Activated T-helper 9 cell treated with anti-CD3 and anti-CD28 coated beads, Interleukin-2, amount 50 U/mL, for 16 hours (primary cell): ENCODE results near the gene MACROD2.

Experiments used
- DNase-seq: peaks from one replicate; pipeline ENCODE4 v3.0.0-alpha.2; 2020; ENCODE audit warnings: low read depth

MACROD2 gene

DNA sequence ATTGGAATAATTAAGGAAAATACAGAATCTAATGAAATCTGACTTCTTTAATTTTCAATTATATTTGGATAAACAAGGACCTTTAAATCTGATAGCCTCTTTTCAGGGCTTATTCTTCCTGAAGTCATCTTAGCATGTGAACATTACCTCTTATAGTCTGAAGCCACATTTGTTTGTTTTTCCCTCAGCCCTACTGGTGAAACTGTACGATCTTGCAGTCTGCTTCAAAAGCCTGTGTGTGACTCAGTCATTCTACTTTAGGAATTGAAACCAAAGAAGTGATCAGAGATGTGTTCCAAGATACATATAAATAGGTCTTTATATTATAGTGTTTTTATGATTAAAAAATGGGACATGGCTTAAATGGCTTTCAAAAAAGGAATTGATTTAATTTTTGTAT lies 67.5 kb downstream of the MACROD2 start:
- DNase-seq = no peak

DNA sequence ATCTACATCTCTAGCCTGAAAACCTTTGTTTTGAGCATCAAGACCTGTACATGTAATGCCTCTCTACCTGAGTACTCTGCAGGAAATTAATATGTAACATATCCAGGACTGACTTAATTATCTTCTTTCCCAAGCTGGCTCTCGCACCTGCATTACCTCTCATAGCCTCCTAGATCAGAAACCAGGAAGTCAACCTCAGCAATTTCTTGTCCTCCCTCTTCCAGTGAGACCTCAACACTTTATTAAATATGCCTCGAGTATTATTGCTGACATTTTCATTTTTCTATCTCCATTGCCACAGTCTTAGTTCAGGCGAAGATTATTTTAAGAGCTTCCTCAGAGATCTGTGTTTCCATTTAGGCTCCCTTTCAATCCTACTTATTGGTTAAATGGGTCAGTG lies 69.0 kb downstream of the MACROD2 start:
- DNase-seq = no peak

DNA sequence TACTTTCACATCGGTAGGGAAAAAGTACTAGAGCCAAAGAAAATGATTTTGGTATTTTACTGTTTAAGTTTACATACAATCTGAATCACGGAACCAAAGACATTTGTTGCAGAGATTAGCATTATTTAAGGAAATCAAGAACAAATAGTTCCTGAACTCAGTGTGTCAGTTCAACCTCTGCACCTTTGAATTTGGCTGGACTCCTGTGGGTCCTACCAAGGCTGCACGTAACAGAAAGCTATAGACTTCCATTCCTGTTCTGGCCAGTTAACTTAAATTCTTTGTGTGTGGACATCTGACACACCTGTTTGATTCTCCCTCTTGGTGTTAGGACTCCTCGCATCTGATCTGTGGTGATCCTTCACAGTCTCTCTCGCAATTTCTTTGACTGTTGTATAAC lies 69.6 kb downstream of the MACROD2 start:
- DNase-seq = no peak

DNA sequence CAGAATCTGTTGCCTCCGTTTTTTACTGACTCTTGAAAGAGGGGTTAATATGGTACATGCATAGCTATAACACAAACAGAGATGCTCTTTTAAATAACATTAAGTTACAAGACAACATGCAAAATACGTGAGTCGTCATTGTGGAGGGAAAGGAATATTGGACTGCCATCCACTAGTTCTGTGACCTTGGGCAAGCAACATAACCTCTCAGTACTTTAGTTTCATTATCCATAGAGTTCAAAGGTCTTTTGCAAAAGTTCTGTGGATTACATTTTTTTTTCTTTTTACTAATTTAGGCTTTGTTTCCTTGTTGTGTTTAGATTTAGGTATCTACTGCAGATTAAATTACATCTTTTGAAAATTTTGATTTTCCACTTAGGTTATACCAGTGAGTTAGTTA lies 70.5 kb downstream of the MACROD2 start:
- no peak for DNase-seq

DNA sequence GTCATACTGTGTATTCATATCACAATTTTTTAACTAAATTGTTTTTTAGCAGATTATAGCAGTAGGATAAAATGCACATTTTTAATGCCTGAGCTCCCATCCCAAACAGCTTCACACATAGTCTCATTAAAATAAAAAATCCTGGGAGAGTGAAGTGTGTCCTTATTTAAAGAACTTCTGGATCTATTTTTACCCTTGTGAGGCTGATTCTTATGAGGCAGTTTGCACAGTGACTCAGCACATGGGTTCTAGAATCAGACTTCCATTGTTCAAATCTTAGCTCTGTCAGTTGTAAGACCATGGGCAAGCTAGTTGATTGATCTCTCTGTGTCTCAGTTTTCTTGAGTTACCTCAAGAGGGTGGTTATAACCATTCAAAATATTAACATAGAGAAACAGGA lies 72.3 kb downstream of the MACROD2 start:
- no peak for DNase-seq

DNA sequence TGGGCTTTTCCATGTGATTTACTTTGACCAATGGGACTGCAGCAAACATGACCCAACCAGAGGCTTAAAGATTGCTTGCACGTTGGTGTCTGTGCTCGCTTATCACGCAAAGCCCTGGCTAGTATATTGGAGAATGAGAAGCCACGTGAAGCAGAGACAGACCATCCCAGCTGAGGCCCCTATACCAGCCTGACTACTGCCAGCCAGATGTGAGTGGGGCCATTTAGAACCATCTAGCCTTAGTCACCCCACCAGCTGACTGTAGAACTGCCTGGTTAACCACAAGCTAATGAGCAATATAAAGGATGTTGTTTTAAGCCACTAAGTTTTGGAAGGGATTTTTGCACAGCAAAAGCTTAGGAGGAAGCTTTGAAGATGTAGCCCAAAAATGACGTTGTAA lies 74.5 kb downstream of the MACROD2 start:
- DNase-seq = no peak

DNA sequence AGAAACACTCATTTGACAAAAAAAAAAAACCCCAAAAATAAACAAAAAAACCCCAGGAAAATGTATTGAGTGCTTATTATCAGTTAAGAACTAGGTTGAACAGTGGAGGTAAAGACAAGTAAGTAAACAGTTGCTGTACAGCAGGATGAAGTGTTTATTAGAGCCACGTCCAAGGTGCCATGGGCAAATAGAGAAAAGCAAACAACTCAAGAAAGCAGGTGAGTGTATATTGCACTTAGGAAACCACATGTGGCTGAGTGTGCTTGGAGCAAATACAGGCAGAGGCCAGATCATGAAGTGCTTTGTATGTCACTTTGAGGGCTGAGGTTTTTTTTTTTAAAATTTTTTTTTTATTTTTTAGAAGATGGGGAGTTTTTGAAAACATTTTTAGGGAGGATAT lies 98.3 kb downstream of the MACROD2 start:
- DNase-seq = no peak

DNA sequence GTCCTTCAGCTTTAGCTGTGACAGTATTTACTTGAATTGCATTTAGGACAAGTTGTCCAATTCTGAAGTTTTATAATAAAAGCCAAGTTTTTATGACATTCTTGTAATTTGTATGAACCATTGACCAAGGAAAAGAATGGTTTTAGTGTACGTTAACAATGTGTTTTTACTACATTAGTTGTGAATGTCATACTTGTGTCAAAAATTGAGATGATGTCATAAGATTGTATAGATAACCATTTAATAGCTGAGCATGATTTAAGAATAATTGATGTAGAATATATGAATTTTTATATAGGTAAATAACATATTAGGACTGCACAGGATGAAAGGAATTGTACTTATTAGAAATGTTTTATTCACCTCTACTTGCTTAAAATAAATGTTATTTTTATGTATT lies 102.9 kb downstream of the MACROD2 start:
- no peak for DNase-seq

DNA sequence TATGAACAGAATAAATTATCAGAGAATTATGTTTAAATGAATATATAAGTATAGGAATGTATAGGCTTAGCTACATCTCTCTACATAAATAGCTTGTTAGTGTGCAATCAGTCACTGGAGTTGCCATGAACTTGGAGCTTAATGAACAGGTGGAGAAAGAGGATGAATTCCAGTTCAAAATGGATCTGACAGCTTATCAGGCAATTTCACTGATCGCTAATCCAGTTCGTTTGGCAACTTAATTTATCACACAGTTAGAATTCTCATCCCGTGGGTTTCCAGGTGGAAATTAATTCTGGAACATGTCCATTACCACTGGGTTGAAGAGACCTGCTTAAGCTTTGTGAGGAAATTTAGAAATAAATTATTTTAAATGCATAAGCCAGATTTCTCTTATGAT lies 118.1 kb downstream of the MACROD2 start:
- DNase-seq = no peak

DNA sequence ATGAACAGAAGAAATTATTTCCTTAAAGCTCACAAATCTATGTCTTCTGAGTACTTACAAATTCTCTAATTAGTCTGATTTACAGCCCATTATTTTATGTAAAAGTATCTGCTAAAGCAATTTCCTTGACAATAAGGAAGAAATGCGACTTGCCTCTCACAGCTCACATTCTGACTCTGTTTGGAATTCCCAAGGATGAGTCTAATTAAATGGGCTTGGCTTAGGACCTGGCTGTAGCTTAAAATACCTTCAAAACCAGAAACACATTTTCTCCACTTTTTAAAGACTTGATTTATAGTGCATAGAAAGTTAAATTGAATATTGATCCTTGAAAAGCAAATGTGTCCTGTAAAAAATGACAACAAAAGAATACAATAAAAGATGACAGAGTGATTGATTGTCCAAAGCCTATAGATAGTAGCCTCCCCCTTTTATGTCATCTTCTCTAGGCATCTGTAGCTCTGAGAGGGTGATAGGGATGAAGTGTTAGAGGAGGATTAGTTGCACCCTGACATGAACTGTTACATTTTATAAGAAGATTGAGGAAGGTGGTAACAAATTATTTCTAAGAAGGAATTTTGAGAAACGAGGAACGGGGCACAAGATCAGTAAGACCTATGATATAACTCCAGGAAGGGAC lies 118.9 kb downstream of the MACROD2 start:
- DNase-seq = no peak

DNA sequence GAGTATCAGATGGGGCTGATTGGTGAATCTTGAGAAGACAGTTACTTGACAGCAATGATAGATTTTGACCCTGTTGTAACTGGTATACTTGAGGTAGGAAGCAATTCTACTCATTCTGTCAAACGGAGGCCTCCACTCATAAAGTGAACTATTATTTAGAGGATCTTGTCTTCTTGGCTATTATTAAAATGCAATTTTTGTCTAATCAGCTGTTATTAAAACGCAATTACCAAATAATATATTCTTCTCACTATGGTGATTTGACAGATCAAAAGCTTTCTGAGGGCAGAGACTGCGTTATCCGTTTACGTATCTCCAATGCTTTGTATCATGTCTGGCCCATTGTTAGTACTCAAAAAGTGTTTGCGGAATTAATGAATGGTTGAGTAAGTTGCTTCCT lies 120.7 kb downstream of the MACROD2 start:
- DNase-seq = no peak

DNA sequence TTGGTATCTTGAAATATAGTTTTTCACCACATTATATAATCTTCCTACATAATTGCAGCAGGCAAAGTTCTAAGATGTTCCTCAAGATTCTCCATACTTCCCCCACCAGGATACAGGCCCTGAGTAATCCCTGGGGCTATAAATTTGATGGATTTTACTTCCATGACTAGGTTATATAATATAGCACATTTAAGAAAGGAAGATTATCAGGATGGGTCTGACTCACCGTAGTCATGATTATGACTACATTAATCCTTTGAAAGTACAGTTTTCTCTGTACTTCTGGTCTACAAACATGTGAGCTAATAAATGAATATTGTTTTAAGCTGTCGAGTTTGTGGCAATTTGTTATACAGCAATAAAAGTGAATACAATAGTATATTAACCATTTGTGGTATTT lies 122.5 kb downstream of the MACROD2 start:
- no peak for DNase-seq

DNA sequence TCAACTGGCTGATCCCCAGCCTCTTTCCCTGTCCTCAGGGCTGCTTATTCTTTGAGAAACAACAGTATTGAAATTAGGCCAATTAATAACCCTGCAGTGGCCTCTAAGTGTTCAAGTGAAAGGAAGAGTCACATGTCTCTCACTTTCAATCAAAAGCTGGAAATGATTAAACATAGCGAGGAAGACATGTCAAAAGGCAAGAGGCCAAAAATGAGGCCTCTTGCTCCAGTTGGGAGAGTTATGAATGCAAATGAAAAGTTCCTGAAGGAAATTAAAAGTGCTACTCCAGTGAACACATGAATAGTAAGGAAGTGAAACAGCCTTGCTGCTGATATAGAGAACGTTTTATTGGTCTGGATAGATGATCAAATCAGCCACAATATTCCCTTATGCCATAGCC lies 131.5 kb downstream of the MACROD2 start:
- DNase-seq = no peak

DNA sequence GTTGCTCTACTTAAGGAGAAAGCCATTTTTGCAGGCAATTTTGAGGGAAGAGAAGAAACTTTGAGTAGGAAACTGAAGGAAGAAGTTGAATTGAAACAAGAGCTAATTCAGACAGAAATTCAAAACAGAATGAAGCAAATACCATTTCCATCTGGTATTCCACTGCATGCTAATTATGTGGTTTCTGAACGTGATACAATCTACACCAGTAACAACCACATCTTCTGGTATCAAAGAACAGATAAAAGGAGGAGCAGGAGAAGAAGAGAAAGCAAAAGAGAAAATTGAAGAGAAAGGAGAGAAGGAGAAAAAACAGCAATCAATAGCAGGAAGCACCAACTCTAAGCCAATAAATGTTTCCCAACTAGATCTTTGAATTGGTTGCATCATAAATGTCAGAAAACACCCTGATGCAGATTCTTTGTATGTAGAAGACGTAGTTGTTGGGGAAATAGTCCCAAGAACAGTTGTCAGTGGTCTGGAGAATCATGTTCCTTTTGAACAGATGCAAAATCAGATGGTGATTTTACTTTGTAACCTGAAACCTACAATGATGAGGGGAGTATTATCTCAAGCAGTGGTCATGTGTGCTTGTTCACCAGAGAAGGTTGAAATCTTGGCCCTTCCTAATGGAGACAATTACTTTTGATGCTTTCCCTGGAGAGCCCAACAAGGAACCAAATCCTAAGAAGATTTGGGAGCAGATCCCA lies 132.4 kb downstream of the MACROD2 start:
- DNase-seq = no peak

DNA sequence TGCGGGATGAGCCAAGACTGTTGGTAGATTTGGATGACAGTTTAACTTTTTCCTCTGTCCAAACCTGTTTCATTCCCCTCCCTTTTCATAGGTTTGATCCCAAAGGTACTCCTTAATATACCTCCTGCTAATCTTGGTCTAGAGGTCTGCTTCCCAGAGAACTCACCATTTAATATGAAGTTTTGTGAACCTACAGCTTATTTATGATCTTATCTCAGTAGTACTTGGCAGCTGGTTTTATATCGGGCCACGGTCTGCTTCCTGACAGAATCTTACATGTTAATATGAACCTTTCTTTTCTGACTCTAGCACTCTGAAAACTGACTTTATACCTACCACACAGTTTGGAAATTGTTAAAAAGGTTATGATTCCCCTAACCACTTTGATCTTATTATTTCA lies 138.7 kb downstream of the MACROD2 start:
- DNase-seq = no peak

DNA sequence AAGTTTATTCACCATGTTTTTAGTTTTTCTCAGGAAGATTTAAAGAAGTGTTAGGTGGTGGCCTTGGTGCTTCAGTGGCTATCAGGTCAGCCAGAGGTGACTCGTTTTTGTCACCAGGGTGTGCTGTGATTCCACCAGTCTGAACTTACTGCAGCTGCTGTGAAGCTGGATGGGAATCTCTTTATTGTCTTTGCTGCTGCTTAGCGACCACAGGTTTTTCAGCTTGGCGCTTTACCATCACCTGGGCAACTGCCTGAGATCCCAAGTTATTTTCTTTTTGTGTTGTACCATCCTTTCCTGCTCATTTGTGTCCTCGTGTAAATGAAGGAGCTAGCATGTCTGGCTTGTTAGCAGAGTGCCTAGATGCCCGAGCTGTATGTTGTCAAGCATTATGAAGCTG lies 146.9 kb downstream of the MACROD2 start:
- DNase-seq = no peak

DNA sequence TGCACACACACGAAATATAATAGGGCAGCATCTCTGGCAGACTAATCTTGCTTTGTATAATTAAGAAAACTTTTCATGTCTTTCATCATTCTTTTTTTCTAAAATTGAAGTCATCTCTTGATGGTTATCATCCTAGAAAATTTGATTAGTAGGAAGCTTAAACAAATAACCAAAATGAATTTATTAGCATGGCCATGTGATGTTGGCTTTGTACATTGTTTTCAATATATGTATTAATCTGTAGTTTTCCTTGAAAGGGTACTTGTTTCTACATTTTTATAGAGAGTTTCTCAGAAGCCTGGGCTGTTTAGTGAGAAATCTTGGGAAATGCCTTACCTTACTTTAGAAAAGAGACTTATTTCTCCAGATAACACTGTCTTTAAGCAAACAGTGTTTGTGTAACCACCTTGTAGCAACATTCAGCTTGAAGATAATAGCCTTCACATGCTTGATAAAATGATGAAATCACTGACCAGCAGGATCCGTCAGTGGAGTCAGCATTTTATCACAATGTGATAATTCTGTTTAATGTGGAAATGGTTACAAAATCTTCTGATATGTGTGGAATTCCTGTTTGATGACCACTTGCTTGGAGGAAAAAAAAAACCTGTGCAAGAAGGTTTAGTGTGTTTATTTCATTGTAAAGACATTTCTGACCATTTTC lies 147.8 kb downstream of the MACROD2 start:
- DNase-seq = no peak

DNA sequence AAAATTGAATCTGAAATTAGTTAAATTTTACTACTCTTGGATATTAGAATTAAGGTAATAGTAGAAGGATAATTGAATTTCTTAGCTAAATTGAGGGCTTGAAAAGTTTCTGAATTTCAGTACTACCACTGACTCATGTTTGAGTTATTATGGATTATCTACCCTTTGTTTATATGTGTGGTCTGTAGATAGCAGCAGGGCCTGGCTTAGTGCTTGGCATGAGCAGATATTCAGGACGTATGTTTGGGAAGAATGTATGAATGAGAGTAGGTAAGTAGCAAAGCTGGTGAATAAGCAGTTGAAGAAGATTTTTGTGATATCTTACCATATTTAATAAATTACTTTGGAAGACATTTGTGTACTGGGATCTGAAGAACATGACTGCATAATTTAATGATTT lies 152.7 kb downstream of the MACROD2 start:
- no peak for DNase-seq

DNA sequence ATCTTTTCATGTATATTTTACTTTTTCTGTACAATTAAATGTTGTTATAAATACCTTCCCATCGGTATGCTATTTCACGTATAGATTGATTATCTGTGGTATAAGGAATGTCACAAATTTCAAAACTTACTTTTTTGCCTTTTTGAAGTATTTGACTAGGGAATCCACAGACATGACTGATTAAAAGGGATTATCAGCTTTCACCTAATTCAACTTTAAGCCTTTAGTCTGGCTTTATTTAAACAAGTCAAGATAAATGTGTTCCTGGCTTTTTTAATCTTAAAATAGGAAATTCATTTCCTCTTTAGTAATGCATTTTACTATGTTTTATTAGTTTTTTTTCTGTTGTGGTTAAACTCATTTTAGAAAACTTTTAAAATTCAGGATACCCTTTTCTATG lies 160.0 kb downstream of the MACROD2 start:
- no peak for DNase-seq

DNA sequence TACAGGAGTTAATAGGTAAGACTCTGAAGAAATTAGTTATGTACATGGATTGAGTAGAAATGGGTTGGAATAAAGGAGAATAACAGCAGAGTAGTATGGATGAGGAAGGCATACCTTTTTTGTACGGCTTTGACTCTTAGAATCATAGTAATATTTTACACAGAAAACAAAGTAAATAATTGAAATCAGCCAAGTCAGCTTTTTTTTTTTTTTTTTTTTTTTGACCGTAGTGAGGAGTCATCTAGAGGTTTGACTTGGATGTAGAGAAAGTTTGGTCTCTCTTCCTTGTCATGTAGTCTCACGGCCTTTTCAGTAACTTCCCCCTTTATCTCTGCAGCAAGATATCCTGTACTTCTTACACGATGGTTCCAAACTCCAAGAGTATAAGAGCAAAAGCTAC lies 183.2 kb downstream of the MACROD2 start:
- no peak for DNase-seq

DNA sequence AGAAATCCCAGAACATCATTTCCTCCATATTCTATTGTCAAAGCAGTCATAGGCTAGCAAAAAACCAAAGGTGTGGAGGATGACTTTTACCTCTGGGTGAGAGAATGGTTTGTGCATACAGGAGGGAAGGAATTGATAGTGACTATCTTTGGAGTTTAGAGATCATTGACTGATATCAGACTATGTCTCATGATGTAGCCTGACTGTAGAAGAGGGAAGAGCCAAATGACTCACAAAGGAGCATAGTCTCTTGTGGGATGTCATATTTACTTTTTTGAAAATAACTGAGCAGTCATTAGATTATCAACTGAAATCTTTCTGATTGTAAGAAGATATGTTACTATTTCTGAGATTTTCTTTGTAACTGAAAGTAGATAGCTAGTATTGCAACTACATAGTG lies 183.6 kb downstream of the MACROD2 start:
- DNase-seq = no peak

DNA sequence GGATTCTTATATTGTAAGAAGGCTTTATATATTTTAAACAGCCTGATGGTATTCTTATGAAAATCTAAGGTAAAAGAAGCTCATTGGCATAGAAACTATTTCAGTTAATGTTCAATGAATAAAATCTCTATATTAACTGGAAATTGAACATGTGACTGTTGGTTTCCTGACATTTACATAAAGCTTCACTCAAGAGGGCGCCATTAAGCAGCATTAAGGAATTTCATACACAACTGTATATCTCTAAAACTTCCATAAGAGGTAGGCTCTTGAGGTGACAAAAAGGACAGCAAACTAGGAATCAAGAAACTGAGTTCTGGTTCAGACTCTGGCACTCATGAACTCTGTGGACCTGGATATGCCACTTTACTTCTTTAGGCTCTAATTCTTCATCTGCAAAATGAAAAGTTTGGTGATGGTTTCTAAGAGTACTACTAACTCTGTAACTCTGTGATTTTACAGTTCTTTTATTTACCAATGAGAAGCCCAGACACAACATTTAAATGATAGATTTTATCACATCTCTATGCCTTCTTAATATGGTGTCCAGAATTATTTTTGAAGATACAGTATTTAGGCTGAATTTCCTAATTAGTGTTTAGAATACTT lies 194.6 kb downstream of the MACROD2 start:
- no peak for DNase-seq

DNA sequence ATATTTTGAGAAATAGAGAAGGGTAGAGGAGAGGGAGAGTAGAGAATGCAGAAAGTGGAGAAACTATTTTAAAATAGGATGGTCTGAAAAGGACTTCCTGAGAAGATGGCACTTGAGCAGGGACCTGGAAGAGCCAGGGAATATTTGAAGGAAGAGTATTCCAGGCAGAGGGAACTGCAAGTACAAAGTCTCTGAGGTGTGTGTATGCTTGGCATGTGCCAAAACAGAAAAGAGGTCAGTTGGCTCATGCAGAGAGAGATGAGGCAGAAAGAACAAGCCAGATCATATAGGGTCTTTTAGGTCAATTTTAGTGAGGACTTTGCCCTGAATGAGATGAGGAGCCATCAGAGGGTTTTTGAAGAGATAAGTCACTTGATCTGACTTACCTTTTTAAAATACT lies 196.2 kb downstream of the MACROD2 start:
- no peak for DNase-seq
